GM21717 (cell line): ENCODE measurements around the gene CHCHD3.
"Not testable (repeated sequence)": the region's sequence is repeated elsewhere in the genome, so short reads cannot be mapped to it uniquely, and the experiment has no call there.

Experiments used
- ATAC-seq: cut with Tn5 transposase; IDR thresholded peaks from one replicate; pipeline ENCODE4 v1.9.1; 2021; ENCODE audit warnings: mild to moderate bottlenecking, moderate library complexity; ENCODE audit not compliant: unreplicated experiment

Gene CHCHD3

DNA sequence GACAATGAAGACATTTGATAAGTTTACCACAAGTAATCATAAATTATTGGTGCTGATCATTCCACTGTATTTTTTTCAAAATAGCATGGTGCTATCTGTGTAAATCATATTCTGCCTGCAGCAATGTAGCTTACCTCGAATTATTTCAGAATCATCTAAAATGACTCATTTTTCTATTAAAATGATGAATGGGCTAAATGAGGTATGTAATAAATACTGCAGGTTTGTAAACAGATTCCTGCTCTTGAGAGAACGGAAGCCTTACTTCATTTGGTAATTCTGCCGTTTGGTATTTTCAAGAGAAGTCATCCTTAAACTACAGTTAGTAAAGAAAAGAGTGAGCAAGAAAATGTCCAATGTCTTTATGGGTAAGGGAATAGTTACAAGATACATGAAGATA is 115.9 kb downstream of the CHCHD3 start:
- no peak for ATAC-seq

DNA sequence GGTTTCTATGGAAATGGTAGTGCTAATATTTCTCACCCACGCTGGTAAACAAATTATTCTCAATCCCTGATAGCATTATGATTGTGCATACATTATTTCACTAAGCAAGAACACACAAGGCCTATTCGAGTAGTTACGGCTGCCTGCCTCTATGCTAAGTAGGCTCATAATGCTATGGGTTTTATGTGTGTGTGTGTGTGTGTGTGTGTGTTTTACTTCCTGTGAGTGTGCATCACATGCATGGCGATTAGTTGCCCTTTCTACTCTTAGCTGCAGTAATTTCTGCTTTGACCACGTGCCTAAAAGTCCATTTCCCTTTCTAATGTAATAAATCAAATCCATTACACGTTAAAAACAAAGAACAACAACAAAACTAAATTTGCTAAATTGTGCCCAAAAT is 117.0 kb downstream of the CHCHD3 start:
- ATAC-seq = no peak

DNA sequence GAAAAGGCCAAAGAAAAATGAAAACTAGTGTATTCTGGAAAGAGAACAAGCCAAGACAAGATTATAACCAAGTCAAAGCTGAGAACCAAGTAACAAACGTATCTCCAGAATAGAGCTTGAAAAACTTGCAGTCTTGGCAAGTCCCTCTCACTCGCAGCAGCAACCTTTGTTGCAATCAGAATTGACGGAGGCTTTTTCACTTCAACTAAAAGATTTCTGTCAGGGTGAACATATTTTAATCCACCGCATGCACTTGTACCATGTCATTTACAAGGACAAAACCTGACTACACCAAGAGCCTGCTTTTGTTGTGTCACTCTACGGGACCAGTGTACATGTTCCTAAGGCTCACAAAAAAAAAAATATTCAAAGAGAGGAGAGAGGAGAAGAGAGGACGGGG is 122.0 kb downstream of the CHCHD3 start:
- ATAC-seq = no peak

DNA sequence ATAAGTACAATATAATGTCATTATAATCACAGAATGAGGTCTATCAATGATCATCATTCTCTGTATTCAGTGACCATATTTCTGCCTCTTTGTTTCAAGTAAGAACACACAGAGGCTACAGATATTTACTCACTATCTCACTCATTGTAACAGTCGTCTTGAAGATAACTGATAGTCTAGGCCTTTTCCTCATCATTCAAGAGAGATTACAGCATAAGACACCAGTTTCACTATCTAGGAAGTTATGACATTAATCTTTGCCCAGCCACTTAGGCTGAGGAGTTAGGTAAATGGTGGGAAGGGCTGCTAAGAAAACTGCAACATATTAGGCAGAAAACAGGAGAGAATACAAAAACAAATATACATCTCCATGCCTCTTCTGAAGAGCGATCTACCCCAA is 125.3 kb downstream of the CHCHD3 start:
- ATAC-seq = no peak

DNA sequence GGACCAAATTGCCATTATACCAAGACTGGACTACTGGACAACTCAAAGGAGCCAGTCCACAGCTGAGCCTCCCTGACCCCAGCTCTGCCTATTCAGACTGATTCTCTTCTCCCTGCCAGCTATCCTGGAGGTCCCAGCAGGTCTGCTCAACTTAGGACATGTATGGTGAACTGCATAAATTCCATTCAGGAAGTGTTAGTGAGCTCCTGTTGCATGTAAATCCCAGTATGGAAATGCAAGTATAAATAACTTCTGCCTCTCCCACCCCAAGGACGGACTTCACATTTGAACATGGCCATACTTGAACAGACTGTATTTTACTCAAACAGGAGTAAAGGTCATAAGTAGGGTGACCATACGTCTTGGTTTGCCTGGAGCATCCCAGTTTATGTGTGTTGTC is 128.4 kb downstream of the CHCHD3 start:
- no peak for ATAC-seq

DNA sequence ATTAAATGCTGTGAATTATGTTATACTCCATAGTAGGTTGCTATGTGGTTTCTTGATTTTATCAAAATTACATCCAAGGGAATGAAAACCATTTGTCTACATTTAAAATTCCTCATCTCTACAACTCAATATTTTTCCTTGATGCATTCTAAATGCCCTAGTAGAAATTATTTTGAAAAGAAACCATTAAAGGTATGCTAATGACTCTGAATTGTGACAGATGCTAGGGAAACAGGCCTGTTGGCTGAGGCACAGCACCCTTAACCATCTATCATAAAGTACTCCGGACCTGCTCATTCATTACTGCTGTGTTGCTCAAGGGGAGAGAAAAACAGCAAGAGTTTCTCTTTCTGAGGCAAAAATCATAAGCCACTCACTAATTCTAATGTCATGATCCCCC is 131.2 kb downstream of the CHCHD3 start:
- no peak for ATAC-seq

DNA sequence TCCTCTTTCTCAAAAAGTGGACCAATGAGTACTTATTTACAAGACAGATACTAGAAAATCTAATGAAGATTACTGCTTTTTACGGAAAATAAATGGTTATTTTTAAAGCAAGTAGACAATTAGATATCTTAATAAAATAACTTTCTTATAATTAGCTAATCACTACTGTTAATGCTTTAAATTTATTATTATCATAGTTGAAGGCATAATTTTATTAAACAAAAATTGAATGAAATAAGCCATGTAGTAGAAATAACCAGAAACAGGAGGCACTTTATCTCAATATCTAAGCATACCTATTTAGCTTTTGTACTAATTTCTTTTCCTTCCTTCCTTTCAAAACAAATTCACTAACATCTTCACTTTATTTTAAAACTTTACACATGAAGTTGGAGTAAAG is 134.9 kb downstream of the CHCHD3 start:
- ATAC-seq = no peak

DNA sequence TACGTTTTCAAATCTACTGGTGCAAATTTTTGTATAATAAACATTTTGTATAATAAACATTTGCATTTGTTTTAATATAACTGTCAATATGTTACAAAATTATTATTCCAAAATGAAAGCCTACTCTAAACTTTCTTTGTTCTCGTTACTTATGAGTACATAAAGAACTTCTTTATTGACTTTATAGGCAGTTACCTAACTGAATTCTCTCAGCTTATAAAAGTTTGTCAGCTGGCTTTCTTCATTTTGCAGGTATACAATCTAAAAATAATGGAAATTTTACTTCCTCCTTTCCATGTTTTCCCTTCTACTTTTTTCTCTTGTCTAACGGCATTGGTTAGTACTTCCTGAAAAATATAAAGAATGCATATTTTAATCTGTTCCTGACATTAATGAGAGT is 137.1 kb downstream of the CHCHD3 start:
- no peak for ATAC-seq

DNA sequence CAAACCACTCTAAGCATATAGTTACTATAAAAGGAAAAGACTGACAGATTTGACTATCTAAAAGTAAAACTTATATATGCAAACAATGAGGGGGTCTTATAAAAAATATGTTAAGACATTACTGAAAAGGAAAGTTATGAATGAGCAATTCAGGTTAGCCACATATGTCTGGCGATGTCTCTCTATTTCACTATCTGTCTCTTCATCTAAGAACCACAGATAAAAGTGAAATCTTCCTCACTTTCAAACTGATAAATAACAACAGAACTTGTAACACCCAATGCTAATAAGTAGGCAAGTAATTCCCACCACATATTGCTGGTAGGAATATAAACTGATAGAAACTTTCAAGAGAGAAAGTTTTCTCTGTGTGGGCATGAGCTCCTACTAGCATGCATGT is 138.2 kb downstream of the CHCHD3 start:
- no peak for ATAC-seq

DNA sequence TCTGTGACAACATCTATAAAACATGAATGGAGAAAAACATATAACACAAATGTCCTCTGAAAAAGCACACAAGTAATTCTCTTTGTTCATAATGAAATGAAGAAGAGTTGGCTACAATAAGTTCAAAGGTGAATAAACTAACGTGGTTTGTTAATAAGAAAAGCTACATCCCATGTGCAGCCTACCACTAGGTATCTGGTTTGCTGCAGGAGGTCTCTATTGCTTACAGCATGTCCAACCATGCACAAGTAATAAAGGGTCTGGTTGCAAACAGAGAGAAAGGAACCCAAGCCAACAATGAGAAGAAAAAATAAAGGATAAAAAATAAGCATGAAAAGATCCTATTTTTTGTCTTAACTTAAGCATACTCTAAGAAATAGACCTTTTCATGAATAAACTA is 139.2 kb downstream of the CHCHD3 start:
- no peak for ATAC-seq

DNA sequence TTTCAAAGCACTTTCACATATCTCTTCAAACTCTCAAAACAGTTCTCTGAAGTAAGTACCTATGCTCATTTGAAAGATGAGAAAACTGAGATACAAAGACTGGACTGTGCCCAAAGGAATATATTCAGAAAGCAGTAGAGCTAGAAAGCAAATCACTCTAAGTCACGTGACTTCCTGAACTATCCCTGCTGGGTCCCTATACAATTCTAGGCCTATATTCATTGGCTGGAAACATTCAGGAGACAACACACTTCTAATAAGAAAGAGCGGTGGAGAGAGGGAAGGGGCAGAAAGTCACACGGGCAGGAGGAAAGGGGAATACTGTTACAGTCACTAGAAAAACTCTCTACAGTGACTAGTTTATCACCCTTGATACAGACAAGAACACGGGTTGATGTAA is 140.0 kb downstream of the CHCHD3 start:
- no peak for ATAC-seq

DNA sequence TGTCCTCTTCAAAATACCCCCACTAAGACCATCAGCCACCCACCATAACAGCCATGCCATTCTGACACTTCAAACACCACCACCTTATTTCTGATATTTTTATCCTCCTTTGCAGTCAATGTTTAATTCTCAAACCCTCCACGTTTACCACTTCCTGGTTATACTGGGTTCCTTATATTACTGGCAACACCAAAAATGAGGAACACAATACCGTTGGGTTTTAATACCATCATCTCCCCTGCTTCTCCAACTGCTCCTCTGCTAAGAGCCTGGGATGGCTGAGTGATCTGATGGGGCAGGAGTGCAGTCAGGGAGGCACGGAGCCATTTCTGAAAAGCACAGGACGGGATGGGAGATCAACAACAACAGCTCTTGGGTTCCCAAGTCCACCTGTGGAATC is 140.5 kb downstream of the CHCHD3 start:
- ATAC-seq = no peak

DNA sequence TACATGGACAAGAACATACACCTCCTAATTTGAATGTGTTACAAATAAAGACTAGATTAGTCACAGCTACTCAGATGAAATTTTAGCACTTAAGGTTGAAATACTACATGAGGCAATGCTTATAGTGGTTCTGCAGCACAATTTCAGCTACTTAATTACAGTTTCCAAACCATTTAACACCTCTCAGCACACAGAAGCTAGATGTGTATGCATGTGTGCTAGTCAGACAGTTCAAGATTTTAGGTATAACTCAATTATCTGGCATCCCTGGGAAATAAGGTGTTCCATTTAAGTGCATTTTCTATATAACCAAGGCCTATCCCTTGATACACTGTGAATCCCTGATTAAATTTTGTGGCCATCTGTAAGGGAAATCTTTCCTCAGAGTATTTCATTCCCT is 141.8 kb downstream of the CHCHD3 start:
- ATAC-seq = no peak

DNA sequence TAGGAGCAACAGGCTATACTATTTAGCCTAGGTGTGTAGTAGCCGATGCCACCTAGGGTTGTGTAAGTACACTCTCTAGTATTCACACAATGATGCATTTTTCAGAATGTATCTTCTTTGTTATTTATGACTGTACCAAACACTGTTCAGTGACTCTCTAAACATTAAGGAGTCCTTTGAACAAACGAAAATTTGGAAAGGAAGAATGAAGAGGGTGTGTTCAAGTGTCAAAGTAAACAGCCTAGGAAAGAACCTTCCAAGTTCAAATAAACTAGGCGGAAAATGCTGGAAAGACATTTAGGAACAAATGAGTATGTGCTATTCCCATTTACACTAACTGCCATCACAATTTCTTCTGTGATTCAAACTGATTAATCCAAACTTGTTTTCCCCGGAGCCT is 142.4 kb downstream of the CHCHD3 start:
- ATAC-seq = no peak

DNA sequence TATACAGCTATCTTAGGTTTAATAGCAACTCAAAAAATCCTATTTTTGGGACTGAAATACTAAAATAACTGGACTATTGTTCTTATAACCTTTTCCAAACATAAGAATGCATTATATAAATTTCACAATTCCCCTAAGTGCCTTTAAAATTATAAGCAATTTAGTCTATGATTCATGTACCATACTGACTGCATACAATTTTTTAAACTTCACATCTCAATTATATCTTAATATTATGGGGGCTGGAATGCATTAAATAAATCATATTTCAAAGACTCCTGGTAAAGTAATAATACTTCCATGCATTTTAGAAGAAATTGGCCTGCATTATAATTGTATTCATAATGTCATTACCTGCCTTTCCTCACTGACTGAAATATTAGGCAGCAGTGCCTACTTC is 144.6 kb downstream of the CHCHD3 start:
- ATAC-seq = no peak

DNA sequence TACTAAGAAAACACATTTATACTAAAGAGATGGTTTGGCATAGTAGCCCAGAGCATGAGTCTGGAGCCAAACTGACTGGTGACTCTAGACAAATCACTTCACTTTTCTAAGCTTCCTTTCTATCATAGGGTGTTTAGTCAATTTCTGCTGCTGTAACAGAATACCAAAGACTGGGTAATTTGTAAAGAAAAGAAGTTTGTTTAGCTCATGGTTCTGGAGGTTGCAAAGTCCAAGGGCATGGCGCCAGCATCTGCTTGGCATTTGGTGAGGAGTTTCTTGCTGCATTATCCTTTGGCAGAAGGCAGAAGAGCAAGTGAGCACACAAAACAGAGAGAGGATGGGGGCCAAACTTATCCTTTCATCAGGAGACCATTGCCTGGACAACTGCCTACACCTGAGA is 146.3 kb downstream of the CHCHD3 start:
- ATAC-seq = no peak

DNA sequence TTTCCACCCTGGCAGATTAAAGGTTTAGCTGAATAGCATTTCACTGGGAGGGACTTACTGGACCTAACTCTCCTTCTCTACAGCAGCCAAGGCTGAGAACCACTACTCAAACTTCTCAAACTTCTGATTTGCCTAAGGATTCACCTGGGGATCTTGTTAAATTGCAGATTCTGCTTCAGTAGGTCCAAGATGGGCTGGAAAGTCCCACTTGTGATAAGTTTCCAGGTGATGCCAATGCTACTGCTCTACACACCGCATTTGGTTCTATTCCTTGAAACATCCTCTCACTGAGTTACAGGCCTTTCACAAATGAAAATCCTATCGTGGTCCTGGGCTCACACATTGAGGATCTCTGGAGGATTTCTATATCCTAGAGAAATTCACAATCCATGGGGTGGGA is 147.9 kb downstream of the CHCHD3 start:
- ATAC-seq = no peak

DNA sequence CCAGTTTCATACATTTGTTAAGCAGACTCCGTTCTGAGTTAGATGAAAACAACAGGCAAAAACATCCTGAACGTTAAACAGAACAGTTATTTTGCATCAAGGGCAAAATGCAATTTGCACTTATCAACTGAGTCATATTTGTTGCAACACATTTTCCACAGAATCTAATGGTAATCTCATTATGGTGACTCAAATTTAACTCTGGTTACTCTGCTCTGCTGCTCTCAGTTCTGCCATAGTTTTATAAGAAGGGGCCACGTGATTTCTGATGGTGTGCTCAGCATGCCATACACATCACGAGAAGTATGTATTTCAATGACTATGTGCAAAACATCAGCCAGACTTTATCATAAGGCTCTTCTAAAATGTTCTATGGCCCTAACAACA is 148.8 kb downstream of the CHCHD3 start:
- no peak for ATAC-seq

DNA sequence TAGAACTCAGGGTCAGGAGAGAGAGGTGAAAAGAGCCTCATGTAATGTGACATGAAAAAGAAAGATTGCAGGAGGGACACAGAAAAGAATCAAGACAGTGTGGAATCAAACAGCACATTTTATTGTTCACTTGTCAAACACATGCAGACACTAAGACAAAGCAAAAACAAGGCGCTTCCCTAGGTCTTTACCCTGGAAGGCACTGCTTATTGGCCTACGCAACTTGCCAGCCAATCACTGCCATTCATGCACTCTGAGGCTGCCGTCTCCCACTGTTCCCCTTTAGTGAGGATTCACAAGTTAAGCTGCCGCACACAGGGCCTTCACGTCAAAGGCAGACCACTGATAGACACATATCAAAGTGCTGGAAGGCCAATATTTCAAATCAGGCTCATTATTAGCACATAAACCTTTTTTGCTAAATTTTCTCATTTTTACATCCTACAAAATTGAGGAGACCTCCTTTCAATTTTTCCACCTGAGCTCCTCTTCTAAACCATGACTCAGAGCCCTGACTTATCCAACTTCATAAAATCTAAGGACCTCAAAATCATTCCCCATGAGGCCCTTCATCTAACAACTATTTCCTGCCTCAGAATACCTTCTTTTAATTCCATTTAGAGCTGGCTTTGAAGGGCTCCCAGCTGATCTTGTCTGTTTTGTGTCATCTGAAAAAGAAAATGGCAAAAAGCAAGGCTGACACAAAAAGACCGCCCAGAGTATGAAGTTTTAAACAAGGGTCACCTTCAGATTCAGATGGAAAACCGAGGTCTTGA is 149.4 kb downstream of the CHCHD3 start:
- ATAC-seq = no peak

DNA sequence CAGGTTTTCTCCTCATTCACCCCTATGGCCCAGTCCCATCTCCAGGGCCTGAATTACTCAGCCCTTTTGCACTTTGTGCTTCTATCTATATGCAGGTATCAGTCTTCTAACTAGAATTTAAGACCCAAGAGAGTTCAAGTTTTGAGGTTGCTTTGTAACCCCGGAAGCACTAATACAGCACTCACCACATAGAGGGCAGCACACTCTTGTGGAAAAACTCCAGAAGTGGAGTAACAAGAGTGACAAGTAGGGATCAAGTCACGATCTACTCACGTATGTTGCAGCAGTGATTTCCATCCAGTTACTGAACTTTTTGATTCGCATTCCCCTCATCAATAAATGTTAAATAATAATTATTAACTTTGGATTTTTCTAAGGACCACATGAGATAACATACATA is 151.0 kb downstream of the CHCHD3 start:
- ATAC-seq = no peak

DNA sequence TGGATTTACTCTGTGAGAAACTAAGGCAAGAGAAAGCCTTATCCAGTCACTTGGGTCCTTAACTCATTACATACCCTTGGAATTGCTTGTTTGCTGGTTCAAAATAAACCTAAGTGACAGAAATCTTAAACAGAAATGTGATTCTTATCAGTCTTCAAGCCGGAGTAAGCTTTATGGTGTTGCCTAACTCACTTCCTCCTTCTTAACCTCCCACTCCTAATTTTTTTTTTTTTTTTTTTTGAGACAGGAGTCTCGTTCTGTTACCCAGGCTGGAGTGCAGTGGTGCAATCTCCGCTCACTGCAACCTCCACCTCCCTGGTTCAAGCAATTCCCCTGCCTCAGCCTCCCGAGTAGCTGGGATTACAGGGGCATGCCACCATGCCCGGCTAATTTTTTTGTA is 151.9 kb downstream of the CHCHD3 start:
- ATAC-seq = not testable (repeated sequence)

DNA sequence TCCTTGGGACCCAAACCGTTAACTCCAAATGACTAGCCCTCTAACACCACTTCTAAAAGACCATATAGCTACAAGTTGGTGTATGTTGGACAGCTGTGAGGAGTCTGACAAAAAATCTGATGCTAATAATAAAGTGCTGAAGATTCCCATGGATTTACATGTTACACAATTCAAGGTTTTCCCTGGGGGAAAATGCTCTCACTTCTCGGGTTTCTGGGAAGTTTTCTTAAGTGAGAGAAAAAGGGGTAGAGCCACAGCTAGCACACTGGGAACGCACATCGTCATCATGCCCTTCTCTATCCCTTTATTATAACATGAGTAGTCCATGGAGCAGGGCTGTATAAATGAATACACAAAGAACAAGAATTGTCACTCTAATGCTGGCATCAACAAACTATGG is 162.1 kb downstream of the CHCHD3 start:
- no peak for ATAC-seq

DNA sequence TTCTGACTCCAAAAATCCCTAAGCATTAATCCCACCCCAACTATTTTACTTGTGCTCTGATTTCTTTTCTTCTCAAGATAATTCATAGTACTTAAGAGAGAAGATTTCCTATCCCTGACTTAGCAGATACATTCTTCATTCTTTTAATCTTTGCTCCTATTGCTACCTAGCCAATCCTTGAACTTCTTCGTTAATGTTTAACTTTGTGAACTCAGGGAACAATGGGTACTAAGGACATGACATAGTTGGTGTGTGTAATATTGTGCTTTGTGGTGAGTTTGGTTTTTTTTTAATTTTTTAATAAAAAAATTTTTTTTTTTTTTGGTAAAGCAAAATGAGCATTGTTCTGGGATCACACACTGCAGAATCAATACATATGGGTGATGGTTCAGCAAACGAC is 166.2 kb downstream of the CHCHD3 start:
- no peak for ATAC-seq
